ENCODE data around the gene CASZ1. TPM values are rescaled to one million over a fixed set of nuclear protein-coding genes. Genes with fewer than 3 reads are reported as not detected.

CASZ1 gene
- total RNA-seq, 1 experiment from 2014 or later: 11.7 TPM

GRCh38 chr1:10597492-10598388 is 198.7 kb downstream of the CASZ1 start:
- Mint-ChIP-seq H3K4me1 (peaks cover 63% of the 10 kb centered on the region), H3K27me3 (ENCODE audit: low read depth) (no peaks in the 10 kb centered on the region), H3K36me3 (no peaks in the 10 kb centered on the region), H3K4me3 (no peak overlapping the region), H3K27ac (peak overlapping the region; percentile 43; the same call in 1 of the 2 replicates), H3K9me3 (no peaks in the 10 kb centered on the region)
- no peak for ATAC-seq
- ChIA-PET POLR2A (interaction anchor here (1.1 kb wide), 1 partner anchor 16 kb away, joined by 3 read pairs; no protein-coding TSS in a partner anchor), CTCF (interaction anchor here (1.0 kb wide), 1 partner anchor 32 kb away, joined by 5 read pairs; no protein-coding TSS in a partner anchor)
- no peak for DNase-seq (ENCODE audit: low spot score)
- TF ChIP-seq ZNF423 (CRISPR knock-in tag; IDR thresholded peaks at IDR 0.05) (no peak), ATF6 (CRISPR knock-in tag; IDR thresholded peaks at IDR 0.05) (no peak), SOX15 (CRISPR knock-in tag; IDR thresholded peaks at IDR 0.05) (no peak), ESRRA (CRISPR knock-in tag; IDR thresholded peaks at IDR 0.05; ENCODE audit: borderline replicate concordance) (no peak), ZNF396 (CRISPR knock-in tag; IDR thresholded peaks at IDR 0.05; ENCODE audit: borderline replicate concordance) (no peak), NR1H2 (CRISPR knock-in tag; IDR thresholded peaks at IDR 0.05) (no peak), ZBTB21 (CRISPR knock-in tag; IDR thresholded peaks at IDR 0.05; ENCODE audit: borderline replicate concordance) (no peak), CBFB (CRISPR knock-in tag; IDR thresholded peaks at IDR 0.05; ENCODE audit: low read depth) (no peak), CREB1 (CRISPR knock-in tag; IDR thresholded peaks at IDR 0.05) (no peak), RELA (CRISPR knock-in tag; IDR thresholded peaks at IDR 0.05; ENCODE audit: borderline replicate concordance) (no peak), ZNF219 (CRISPR knock-in tag; IDR thresholded peaks at IDR 0.05; ENCODE audit: borderline replicate concordance) (no peak), ZNF138 (CRISPR knock-in tag; conservative IDR thresholded peaks at IDR 0.05) (no peak), TEAD1 (CRISPR knock-in tag; IDR thresholded peaks at IDR 0.05) (no peak), GABPB1 (CRISPR knock-in tag; IDR thresholded peaks at IDR 0.05) (no peak), E2F4 (CRISPR knock-in tag; IDR thresholded peaks at IDR 0.05; ENCODE audit: borderline replicate concordance, low read depth) (no peak), ZNF512 (CRISPR knock-in tag; IDR thresholded peaks at IDR 0.05; ENCODE audit: borderline replicate concordance) (no peak), ATF2 (CRISPR knock-in tag; IDR thresholded peaks at IDR 0.05; ENCODE audit: borderline replicate concordance, low read depth) (no peak), SMAD3 (CRISPR knock-in tag; IDR thresholded peaks at IDR 0.05; ENCODE audit: borderline replicate concordance) (no peak), MXD4 (CRISPR knock-in tag; IDR thresholded peaks at IDR 0.05; ENCODE audit: borderline replicate concordance) (no peak)

Measured in WTC11 (cell line).